Vagina (tissue), 2 donors: ENCODE data around the gene HSD17B13. TPM values are rescaled to one million over a fixed set of nuclear protein-coding genes. Genes with fewer than 3 reads are reported as not detected.

Experiments used
- DNase-seq, 2 donors: peaks; one replicate each; pipeline ENCODE4 v3.0.0-alpha.2; 2017; ENCODE audit errors: extremely low spot score in 2 of 2
- H3K27ac ChIP-seq: fragments of 200-600 bp; sonication (generic); one replicate; pipeline ENCODE4 v1.5.1; 2019
- H3K27me3 ChIP-seq: fragments of 200-600 bp; sonication (generic); one replicate; pipeline ENCODE4 v1.5.1; 2019
- H3K36me3 ChIP-seq, 2 donors: fragments of 200-600 bp; sonication (generic); one replicate each; pipeline ENCODE4 v1.5.1; 2017 to 2019
- H3K4me1 ChIP-seq: fragments of 200-600 bp; sonication (generic); one replicate; pipeline ENCODE4 v1.5.1; 2019
- H3K4me3 ChIP-seq, 2 donors: fragments of 200-600 bp; sonication (generic); 1 replicate in 1 of 2; 2 replicates in 1 of 2; pipeline ENCODE4 v1.5.1; 2016 to 2019
- H3K9me3 ChIP-seq: fragments of 200-600 bp; sonication (generic); one replicate; pipeline ENCODE4 v1.5.1; 2019
- POLR2A ChIP-seq, 2 donors: fragments of 450-650 bp; IDR thresholded peaks; one replicate each; pipeline ENCODE4 v1.6.1; 2017; ENCODE audit warnings: antibody characterized with exemption in 2 of 2, mild to moderate bottlenecking in 2 of 2, moderate library complexity in 2 of 2
- POLR2AphosphoS5 ChIP-seq, 2 donors: sonication (generic); formaldehyde crosslinking; IDR thresholded peaks; one replicate each; pipeline ENCODE4 v1.9.0; 2017; ENCODE audit warnings: antibody characterized with exemption in 2 of 2, mild to moderate bottlenecking in 2 of 2, low read depth in 1 of 2; ENCODE audit not compliant: insufficient read depth in 1 of 2
- intact Hi-C: fragments of 100-400 bp; cut with DNase I; formaldehyde crosslinking; loops from one replicate; pipeline ENCODE4 v1.15.1; 2023
- total RNA-seq: library from RNA; depleted of rRNA; stranded (reverse); fragments of >200 nt; gene quantifications from one replicate; pipeline ENCODE4 v1.2.3, GENCODE V29; 2016
- TF ChIP-seq, protein P1 (sequence below), 3 experiments: fragments of 450-650 bp in 2 of 3; fragments of 200-600 bp in 1 of 3; sonication (generic) in 1 of 3; IDR thresholded peaks; one replicate each; pipeline ENCODE4 v1.5.1; 2017 to 2019; ENCODE audit warnings: antibody characterized with exemption in 3 of 3, mild to moderate bottlenecking in 2 of 3, moderate library complexity in 2 of 3

Gene HSD17B13
- total RNA-seq, 1 donor from 2014 or later = 23.8 TPM

DNA sequence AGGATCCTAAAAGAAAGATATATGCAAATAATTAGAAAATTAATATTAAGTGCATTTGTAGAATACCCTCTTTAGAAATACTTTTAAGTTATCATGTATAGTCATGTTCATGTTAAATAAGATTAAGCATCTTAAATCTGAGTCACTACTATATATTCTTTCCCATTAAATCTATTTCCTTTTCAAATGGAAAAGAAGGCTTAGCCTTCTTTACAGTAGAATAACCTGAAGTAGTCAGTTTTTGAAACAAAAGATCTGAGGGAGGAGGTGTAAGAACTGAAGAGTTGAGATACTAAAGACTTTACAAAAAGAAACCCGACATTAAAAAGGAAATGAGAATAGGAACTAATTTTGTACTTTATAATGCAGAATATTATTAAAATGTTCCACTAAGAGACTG lies 14.7 kb upstream of the HSD17B13 start:
- Histone ChIP-seq H3K27ac (no peak overlapping the region), H3K4me3 (no peak overlapping the region), H3K4me1 (peaks cover 19% of the 10 kb centered on the region), H3K9me3 (peaks cover 3% of the 10 kb centered on the region), H3K27me3 (no peaks in the 10 kb centered on the region), H3K36me3 (peaks cover 0 to 51% of the 10 kb centered on the region in 2 donors)
- intact Hi-C loops = no loop called here
- DNase-seq = no peak
- TF ChIP-seq POLR2AphosphoS5 (IDR thresholded peaks at IDR 0.05; ENCODE audit: insufficient read depth in 1 of 2, low read depth in 1 of 2) = no peak
- no peak for TF ChIP-seq POLR2A (IDR thresholded peaks at IDR 0.05)
- TF ChIP-seq, protein P1, sequence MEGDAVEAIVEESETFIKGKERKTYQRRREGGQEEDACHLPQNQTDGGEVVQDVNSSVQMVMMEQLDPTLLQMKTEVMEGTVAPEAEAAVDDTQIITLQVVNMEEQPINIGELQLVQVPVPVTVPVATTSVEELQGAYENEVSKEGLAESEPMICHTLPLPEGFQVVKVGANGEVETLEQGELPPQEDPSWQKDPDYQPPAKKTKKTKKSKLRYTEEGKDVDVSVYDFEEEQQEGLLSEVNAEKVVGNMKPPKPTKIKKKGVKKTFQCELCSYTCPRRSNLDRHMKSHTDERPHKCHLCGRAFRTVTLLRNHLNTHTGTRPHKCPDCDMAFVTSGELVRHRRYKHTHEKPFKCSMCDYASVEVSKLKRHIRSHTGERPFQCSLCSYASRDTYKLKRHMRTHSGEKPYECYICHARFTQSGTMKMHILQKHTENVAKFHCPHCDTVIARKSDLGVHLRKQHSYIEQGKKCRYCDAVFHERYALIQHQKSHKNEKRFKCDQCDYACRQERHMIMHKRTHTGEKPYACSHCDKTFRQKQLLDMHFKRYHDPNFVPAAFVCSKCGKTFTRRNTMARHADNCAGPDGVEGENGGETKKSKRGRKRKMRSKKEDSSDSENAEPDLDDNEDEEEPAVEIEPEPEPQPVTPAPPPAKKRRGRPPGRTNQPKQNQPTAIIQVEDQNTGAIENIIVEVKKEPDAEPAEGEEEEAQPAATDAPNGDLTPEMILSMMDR (IDR thresholded peaks at IDR 0.05) = no peak

DNA sequence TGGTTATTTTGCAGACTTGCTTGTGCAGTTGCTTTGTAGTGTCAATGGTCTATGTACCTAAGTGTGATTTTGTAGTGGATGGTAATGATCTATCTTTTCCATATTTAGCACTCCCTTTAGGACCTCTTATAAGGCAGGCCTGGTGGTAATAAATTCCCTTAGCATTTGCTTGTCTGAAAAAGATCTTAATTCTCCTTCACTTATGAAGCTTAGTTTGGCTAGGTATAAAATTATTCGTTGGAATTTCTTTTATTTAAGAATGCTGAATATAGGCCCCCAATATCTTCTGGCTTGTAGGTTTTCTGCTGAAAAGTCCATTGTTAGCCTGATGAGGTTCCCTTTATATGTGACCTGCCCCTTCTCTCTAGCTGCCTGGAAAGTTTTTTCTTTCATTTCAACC lies 10.6 kb upstream of the HSD17B13 start:
- intact Hi-C loops = no loop called here
- Histone ChIP-seq H3K36me3 (peaks cover 0 to 32% of the 10 kb centered on the region in 2 donors), H3K9me3 (peaks cover 3% of the 10 kb centered on the region), H3K4me3 (no peak overlapping the region), H3K4me1 (no peaks in the 10 kb centered on the region), H3K27ac (no peak overlapping the region), H3K27me3 (no peaks in the 10 kb centered on the region)
- no peak for DNase-seq
- no peak for TF ChIP-seq POLR2A (IDR thresholded peaks at IDR 0.05)
- TF ChIP-seq POLR2AphosphoS5 (IDR thresholded peaks at IDR 0.05; ENCODE audit: insufficient read depth in 1 of 2, low read depth in 1 of 2) = no peak
- TF ChIP-seq, protein P1 (IDR thresholded peaks at IDR 0.05) = no peak

DNA sequence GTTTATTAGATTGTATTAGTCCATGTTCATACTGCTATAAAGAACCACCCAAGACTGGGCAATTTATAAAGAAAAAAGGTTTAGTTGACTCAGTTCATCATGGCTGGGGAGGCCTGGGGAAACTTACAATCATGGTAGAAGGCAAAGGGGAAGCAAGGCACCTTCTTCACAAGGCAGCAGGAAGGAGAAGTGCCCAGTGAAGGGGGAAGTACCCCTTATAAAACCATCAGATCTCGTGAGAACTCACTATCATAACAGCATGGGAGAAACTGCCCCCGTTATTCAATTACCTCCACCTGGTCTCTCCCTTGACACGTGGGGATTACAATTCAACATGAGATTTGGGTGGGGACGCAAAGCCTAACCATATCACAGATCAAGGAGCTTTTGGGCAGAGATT lies 8.1 kb upstream of the HSD17B13 start:
- TF ChIP-seq POLR2A (IDR thresholded peaks at IDR 0.05) = no peak
- TF ChIP-seq POLR2AphosphoS5 (IDR thresholded peaks at IDR 0.05; ENCODE audit: insufficient read depth in 1 of 2, low read depth in 1 of 2) = no peak
- TF ChIP-seq, protein P1 (IDR thresholded peaks at IDR 0.05) = no peak
- no peak overlapping the region for H3K27ac ChIP-seq
- peaks cover 3% of the 10 kb centered on the region for H3K9me3 ChIP-seq
- H3K27me3 ChIP-seq = no peaks in the 10 kb centered on the region
- H3K36me3 ChIP-seq = peaks cover 0 to 22% of the 10 kb centered on the region in 2 donors
- DNase-seq = no peak
- intact Hi-C loops = no loop called here
- no peak overlapping the region for H3K4me3 ChIP-seq
- no peaks in the 10 kb centered on the region for H3K4me1 ChIP-seq

DNA sequence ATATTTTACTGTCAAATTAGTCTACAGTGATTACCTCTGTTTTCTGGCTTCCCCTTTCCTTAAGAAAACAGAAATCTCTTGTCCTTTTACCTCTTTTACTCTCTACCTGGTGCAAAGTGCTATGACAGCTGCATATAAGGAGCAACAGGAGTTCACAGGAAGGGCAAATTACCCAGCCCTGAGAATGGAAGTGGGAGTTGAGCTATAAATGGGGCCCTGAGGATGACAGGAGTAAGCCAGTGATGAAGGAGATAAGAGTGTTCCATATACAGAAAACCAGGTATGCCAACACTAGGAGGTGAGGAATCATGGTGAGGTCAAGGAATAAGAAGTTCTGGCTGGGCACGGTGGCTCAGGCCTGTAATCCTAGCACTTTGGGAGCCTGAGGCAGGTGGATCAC lies 4.5 kb upstream of the HSD17B13 start:
- Histone ChIP-seq H3K4me1 (no peaks in the 10 kb centered on the region), H3K27ac (no peak overlapping the region), H3K36me3 (no peaks in the 10 kb centered on the region), H3K9me3 (no peaks in the 10 kb centered on the region), H3K27me3 (no peaks in the 10 kb centered on the region), H3K4me3 (no peak overlapping the region)
- intact Hi-C loops = no loop called here
- no peak for TF ChIP-seq POLR2A (IDR thresholded peaks at IDR 0.05)
- no peak for DNase-seq

DNA sequence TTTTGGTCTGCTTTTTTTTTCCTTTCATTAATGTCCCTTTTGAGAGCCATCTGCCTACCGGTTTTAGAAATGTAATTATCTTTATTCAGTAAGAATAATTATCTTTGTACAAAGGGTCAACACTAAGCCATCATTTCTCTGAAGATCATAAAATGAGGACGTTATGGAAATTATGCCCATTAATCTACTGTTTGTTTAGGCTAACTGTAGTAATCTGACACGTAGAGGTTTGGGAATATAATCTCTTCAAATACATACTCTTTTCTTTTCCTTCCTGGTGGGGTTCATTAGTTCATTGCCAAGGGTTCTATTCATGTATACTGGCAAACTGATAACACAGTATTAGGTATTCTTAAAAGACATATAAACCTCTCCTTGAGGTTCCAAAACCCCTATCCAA lies 3.8 kb upstream of the HSD17B13 start:
- Histone ChIP-seq H3K36me3 (no peaks in the 10 kb centered on the region), H3K27ac (no peak overlapping the region), H3K4me3 (no peak overlapping the region), H3K4me1 (no peaks in the 10 kb centered on the region), H3K9me3 (no peaks in the 10 kb centered on the region), H3K27me3 (no peaks in the 10 kb centered on the region)
- intact Hi-C loops = no loop called here
- DNase-seq = no peak
- TF ChIP-seq, protein P1 (IDR thresholded peaks at IDR 0.05) = no peak
- no peak for TF ChIP-seq POLR2AphosphoS5 (IDR thresholded peaks at IDR 0.05; ENCODE audit: insufficient read depth in 1 of 2, low read depth in 1 of 2)
- no peak for TF ChIP-seq POLR2A (IDR thresholded peaks at IDR 0.05)

DNA sequence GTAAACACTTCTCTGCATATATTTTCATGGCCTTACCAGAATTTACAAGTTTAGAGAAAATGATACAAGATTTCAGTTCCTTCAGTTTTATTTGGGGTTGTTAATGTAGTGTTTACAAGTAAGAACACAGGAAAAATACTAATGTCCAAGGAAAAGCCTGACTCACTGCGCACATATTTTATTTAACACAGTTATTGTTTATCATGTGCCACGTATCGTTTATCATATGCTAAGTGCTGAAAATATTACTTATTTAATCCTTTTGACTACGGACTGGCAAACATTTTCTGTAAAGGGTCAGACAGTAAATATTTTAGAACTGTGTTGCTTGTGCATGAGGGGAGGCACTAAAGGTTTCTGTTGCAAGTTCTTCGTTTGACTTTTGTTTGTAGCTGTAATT lies 794 bp downstream of the HSD17B13 start:
- no peak for DNase-seq
- intact Hi-C loops = no loop called here
- TF ChIP-seq, protein P1 (IDR thresholded peaks at IDR 0.05) = no peak
- TF ChIP-seq POLR2A (IDR thresholded peaks at IDR 0.05) (no peak), POLR2AphosphoS5 (IDR thresholded peaks at IDR 0.05; ENCODE audit: insufficient read depth in 1 of 2, low read depth in 1 of 2) (no peak)
- H3K36me3 ChIP-seq = no peaks in the 10 kb centered on the region
- H3K4me3 ChIP-seq = peak overlapping the region; percentile 6 to 10
- H3K9me3 ChIP-seq = no peaks in the 10 kb centered on the region
- H3K27ac ChIP-seq = peak overlapping the region; percentile 62
- no peaks in the 10 kb centered on the region for H3K4me1 ChIP-seq
- H3K27me3 ChIP-seq = no peaks in the 10 kb centered on the region
